Measurements from ENCODE around the gene RGMB.

The RGMB gene

GRCh38 chr5:98768960-98769209, 4.6 kb upstream of the RGMB start:
- no peak for DNase-seq

DNA sequence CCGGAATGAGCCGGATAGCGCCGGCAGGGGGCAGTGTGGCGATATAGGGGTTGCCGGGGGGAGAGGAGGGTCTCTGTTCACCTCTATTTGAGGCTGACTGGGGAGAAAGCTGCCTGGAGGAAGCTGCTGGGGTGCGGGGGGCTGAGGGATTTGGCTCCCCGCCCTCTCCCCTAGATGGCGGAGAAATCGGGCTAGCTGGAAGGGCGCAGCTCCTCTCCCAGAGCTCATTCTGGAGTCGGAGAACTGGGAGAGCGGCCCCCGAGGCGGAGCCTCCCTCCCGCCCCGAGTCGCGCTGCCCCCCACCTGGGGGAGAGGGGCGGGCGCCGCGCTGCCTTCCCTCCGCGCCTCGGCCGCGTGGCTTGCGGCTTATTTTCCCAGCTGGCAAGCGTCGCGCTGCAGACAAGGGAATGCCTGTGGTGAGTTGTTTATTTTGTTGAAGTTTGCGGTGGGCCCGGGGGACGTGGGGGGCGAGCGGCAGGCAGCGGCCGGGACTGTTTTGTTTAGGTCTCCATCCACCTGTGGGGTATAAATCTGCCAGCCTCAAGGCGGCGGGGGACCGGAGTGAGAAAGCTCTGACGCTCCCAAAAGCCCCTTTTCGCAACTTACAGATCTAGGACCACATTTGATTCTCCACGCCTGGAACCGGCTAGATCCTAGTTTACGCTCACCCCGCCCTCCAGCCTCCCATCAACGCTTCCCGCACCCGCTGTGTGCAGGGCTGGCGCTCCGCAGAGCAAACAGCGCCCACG, 4.1 kb upstream of the RGMB start:
- peak; percentile 45 for DNase-seq

- no peak for DNase-seq
Observed at GRCh38 chr5:98769959-98770208, 3.6 kb upstream of the RGMB start.

- DNase-seq = peak; percentile 75
Observed at GRCh38 chr5:98770209-98770910, 3.1 kb upstream of the RGMB start.

DNA sequence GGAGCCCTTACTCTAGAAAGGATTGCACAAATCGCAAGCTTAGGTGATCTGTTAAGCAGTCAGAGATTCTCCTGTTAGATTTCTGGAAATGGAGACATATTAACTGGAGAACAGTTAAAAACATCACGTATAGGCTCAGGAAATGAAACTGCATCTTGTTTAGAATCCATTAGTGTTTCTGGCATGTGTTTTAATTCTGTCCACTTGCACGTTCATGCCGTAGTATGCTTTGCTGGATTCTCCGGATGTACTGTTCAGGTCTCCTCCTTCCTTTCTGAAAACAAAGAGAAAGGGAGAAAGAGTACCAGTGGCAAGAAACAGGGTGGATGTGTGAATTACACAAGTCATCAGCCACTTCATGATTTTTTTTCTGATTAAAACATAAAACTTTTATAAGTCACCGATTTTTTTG, 2.5 kb upstream of the RGMB start:
- DNase-seq = no peak

GRCh38 chr5:98771382-98772109, 1.9 kb upstream of the RGMB start:
- peak; percentile 89 for DNase-seq

DNA sequence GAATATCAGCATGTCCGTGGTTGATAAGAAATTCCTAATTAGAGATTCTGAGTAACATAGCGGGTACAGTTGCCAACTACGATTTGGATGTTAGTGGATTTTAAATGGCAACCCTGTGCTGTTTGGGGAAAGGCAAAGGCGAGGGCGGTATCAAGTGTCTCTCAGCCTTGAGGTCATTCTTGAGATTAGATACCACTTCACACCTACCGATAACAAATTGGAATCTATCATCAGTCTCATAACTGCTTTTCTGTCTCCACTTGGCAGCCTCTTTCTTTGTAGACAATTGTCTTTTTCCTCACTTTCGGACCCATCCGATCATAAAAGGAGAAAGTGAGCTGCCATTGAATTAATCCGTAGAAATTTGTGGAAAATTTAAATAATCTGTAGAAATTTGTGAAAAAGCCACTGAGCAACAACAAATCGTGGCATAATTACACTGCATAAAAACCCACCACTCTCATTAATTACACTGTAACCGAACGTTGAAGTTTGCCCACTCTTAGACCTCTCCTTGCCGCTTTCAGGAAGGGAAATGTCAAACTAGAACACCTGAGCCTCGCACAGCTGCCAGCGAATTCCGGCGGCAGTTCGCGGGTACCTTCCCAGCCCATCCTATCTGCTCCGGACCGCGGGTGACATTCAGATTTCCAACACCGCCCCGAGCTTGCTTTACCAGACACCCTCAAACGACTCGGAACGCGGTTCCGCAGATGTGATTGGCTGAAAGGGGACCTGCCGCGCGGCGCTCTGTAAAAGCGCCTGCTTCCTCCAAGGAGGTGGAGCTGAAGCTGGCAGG, 849 bp upstream of the RGMB start:
- DNase-seq = peak; percentile 88

GRCh38 chr5:98773214-98773463, 324 bp upstream of the RGMB start:
- DNase-seq = no peak

- peak; percentile 78 for DNase-seq
Observed at GRCh38 chr5:98774192-98775033, 950 bp downstream of the RGMB start.

GRCh38 chr5:98775246-98776065, 2.0 kb downstream of the RGMB start:
- no peak for DNase-seq

- DNase-seq = no peak
Observed at GRCh38 chr5:98776066-98776705, 2.7 kb downstream of the RGMB start.

DNA sequence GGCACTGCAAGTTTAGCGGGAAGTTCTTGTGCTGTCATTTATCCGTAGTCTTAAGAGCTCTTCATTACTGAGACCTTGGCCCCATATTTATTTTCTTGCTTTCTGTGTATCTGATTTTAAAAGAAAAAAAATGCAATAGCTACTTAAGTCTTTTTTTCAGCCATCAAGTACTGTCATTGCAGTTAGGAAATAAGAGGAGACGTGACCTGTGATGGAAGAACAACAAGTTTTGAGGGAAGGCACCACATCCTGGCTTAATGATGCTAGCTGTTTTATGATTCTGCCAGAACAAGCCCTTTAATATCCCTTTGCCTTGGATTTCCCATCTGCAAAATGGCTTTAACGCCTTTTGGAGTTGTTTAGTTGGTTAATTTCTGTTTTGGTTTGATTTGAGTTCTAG, 3.8 kb downstream of the RGMB start:
- no peak for DNase-seq

DNA sequence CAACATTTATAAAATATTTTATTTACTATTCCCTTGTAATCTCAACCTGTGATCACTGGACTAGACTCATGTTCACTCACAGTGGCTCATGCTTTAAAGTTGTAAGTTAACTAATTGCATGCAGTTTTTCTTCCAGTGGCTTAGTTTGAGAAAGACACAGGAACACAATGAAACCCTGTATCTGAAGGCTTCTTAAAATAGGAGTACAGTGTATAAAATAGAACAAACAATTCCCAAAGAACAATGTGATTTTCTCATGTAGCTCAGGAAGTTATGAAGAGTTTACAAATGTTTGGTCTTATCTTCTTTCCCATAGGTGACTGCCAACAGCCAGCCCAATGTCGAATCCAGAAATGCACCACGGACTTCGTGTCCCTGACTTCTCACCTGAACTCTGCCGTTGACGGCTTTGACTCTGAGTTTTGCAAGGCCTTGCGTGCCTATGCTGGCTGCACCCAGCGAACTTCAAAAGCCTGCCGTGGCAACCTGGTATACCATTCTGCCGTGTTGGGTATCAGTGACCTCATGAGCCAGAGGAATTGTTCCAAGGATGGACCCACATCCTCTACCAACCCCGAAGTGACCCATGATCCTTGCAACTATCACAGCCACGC, 5.9 kb downstream of the RGMB start:
- no peak for DNase-seq

DNA sequence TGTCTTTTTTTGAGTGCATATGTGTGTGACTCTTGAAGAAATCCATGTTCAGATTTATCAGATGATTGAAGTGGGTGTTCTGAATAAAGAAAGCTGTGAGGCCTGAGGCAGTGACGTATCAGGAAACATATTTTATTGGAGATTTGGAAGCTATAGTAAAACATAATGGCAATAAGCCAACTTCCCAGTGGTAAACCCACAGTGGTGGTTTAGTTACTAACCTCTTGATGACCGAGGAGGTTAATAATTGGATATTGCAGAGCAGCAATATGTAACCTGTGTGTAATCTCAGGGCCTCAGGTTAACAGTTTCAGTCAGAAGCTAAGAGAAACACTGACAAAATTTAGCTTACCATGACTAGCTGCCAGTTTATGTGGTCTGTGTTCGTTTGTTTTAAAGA, 6.9 kb downstream of the RGMB start:
- DNase-seq = no peak

GRCh38 chr5:98781520-98781919, 8.1 kb downstream of the RGMB start:
- no peak for DNase-seq

DNA sequence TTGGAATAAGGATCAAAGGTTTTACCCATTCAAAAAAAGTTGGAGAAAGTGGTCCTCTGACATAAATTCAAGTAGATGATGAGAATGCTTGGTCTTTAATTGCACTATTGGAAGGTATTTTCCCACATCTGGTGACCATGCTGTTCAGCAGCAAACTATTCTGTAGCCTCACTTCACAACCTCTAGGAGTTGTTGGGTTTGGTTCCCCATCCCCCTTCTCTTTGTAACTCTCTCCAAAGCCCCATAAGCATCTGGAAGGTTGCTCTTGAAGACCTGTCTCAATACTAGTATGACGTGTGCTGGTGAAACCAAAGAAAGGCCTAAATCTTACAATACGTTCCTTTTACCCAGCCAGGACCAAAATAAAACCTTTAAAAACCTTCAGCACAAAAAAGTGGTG, 8.5 kb downstream of the RGMB start:
- no peak for DNase-seq

DNA sequence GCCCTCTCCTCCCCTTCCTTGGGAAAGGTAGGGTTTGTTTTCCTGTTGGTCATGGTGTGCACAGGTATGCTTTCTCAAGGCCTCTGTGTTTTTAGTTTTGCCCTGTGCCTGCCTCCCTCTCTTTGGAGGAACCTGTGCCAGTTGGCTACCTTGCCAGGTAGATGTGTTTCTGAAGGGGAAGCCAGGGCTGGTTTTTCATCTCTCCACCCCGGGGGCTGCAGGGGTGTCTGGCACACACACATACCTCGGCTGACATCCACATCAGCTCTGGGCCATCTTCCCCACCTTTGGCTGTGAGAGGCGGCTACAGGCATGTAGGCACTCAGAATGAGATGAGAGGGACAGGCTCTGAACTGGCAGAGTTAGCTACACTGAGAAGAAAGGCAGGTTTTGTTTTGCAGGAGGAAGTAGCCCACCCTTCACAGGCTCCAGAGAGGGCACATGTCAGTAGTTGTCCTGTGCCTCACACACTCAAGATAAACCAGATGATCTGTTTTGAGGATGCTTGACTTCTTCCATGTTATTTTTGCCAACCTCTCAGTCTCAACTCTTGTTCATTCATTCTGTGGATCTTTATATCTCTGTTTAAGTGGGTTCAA, 9.7 kb downstream of the RGMB start:
- DNase-seq = no peak

DNA sequence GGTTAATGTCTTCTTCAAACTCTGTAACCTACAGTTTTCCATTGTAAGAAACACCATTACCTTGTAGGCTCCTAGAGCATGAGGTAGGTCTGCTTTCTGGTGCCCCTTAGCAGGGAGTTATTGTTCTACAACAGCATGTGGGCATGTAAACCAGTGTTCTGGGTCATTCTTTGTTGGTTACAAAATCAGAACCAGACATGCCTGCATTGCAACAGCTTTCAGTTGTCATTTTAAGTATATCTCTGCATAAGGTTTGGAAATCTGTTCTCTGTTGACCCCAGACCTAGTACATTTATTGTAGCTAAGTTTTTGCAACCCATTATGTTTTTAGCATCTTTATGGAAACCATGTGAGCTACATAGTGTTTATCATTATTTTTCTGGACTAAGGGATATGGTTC, 10.9 kb downstream of the RGMB start:
- no peak for DNase-seq

GRCh38 chr5:98785244-98785643, 11.8 kb downstream of the RGMB start:
- no peak for DNase-seq

DNA sequence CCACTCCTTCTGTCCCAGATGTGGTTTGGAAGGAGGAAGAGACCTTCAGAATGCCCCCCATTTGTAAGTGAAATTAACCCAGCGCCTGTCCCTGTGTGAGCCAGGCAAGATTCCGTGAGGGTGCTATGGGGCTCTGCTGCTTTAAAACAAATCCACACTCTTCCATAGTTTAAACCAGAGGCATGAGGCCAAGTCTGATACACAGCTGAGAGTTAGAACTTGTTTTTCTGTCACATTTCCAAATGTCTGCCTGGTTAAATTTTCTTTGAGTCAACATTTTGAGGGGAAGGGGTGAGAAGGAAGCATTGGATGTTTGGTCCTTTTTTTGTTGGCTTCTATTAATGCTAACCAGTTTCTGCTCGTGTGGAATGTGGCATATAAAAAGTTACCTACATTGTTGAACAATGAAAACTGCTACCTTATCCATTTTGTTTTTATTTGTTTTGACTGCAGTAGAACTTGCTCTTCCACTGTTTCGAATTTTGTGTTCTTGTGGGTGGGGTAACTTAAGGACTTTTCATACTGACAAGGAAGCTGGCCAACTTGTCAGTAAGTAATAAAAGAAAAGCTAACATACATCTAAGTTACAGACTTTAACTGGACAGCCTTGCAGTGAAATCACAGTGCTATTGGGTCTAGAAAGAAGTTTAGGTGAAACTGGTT, 12.9 kb downstream of the RGMB start:
- DNase-seq = no peak
